ENCODE measurements around the gene RNF135.
"Not testable (repeated sequence)": the region's sequence is repeated elsewhere in the genome, so short reads cannot be mapped to it uniquely, and the experiment has no call there.

RNF135 gene

GRCh38 chr17:31003225-31003866, 32.5 kb downstream of the RNF135 start:
- Mint-ChIP-seq H3K27me3 (peaks cover 9% of the 10 kb centered on the region), H3K4me1 (peaks cover 8% of the 10 kb centered on the region), H3K27ac (no peak overlapping the region), H3K4me3 (no peak overlapping the region), H3K9me3 (no peaks in the 10 kb centered on the region), H3K36me3 (peaks cover 8% of the 10 kb centered on the region)
- DNase-seq: no peak
- CTCF ChIA-PET: no interaction called here

- CTCF ChIA-PET: no interaction called here
Measured at GRCh38 chr17:31004160-31004559, 33.3 kb downstream of the RNF135 start.

GRCh38 chr17:31007695-31008373, 37.0 kb downstream of the RNF135 start:
- Mint-ChIP-seq H3K27ac (no peak overlapping the region), H3K4me1 (peaks cover 16% of the 10 kb centered on the region), H3K27me3 (peaks cover 23% of the 10 kb centered on the region), H3K9me3 (no peaks in the 10 kb centered on the region), H3K4me3 (peak overlapping the region; percentile 76), H3K36me3 (no peaks in the 10 kb centered on the region)
- DNase-seq: no peak
- CTCF ChIA-PET: interaction anchor here (1.5 to 1.6 kb wide), 2 partner anchors 207 to 365 kb away, joined by 4 to 8 read pairs; no protein-coding TSS in a partner anchor

More at GRCh38 chr17:31004160-31004559, 33.3 kb downstream of the RNF135 start:
- no peak for DNase-seq
- Mint-ChIP-seq H3K36me3 (peaks cover 4% of the 10 kb centered on the region), H3K27me3 (peaks cover 18% of the 10 kb centered on the region), H3K4me1 (peaks cover 14% of the 10 kb centered on the region), H3K27ac (no peak overlapping the region), H3K9me3 (no peaks in the 10 kb centered on the region), H3K4me3 (no peak overlapping the region)

DNA sequence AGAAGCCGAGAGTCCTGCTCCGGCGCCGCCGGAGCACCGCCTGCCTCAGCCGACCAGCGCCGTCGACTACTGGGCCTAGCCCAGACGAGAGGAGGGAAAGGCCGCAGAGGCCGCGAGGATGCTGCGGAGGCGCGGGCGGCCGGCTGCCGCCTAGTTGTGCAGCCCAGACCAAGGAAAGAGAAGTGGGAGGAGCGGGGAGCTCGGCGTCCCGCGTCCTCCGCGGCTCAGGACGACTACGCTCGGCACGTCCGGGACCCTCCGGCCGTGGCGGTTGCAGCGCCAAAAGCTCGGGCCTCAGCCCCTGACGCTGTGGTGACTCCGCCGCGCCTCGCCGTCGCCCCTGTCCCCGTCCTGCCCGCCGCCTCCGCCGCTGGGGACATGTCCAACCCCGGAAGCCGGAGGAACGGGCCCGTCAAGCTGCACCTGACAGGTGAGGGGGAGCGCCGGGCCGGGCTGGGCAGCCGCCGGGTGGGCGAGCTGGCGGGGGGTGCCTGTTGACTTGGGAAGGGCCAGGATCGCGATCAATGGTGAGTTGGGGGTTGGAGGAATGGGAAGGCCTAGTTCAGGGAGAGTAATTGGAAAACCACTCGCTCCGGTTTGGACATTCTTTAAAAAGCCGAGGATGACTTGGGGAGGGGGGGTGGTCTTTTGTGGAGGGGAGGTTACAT, 37.7 kb downstream of the RNF135 start:
- no peaks in the 10 kb centered on the region for H3K36me3 Mint-ChIP-seq
- peaks cover 24% of the 10 kb centered on the region for H3K27me3 Mint-ChIP-seq
- peak overlapping the region; percentile 62 for H3K27ac Mint-ChIP-seq
- peak; percentile 70 for DNase-seq
- CTCF ChIA-PET: interaction anchor here (1.4 to 1.6 kb wide), 3 partner anchors 207 to 364 kb away, joined by 3 to 8 read pairs (median 4); no protein-coding TSS in a partner anchor
- no peaks in the 10 kb centered on the region for H3K9me3 Mint-ChIP-seq
- peak overlapping the region; percentile 76 for H3K4me3 Mint-ChIP-seq
- peaks cover 16% of the 10 kb centered on the region for H3K4me1 Mint-ChIP-seq

- peaks cover 24% of the 10 kb centered on the region for H3K27me3 Mint-ChIP-seq
- H3K36me3 Mint-ChIP-seq, H3K9me3 Mint-ChIP-seq: not testable (repeated sequence)
- peak overlapping the region; percentile 62 for H3K27ac Mint-ChIP-seq
- peak overlapping the region; percentile 76 for H3K4me3 Mint-ChIP-seq
- DNase-seq: peak; percentile 35
- peaks cover 16% of the 10 kb centered on the region for H3K4me1 Mint-ChIP-seq
- CTCF ChIA-PET: interaction anchor here (1.4 to 1.6 kb wide), 3 partner anchors 206 to 364 kb away, joined by 3 to 8 read pairs (median 4); no protein-coding TSS in a partner anchor
Measured at GRCh38 chr17:31009042-31009702, 38.3 kb downstream of the RNF135 start.

GRCh38 chr17:31010014-31010413, 39.2 kb downstream of the RNF135 start:
- DNase-seq, H3K9me3 Mint-ChIP-seq, H3K27ac Mint-ChIP-seq, H3K36me3 Mint-ChIP-seq: not testable (repeated sequence)
- Mint-ChIP-seq H3K27me3 (peaks cover 24% of the 10 kb centered on the region), H3K4me1 (peaks cover 16% of the 10 kb centered on the region), H3K4me3 (peak overlapping the region; percentile 39)
- CTCF ChIA-PET: interaction anchor here (1.4 kb wide), 1 partner anchor 207 kb away, joined by 3 read pairs; no protein-coding TSS in a partner anchor

- H3K4me3 Mint-ChIP-seq: no peak overlapping the region
- H3K27me3 Mint-ChIP-seq: peaks cover 9% of the 10 kb centered on the region
- CTCF ChIA-PET: no interaction called here
- no peak overlapping the region for H3K27ac Mint-ChIP-seq
- H3K9me3 Mint-ChIP-seq: no peaks in the 10 kb centered on the region
- peaks cover 5% of the 10 kb centered on the region for H3K4me1 Mint-ChIP-seq
- no peaks in the 10 kb centered on the region for H3K36me3 Mint-ChIP-seq
- no peak for DNase-seq
Measured at GRCh38 chr17:31013844-31014243, 43.0 kb downstream of the RNF135 start.

DNA sequence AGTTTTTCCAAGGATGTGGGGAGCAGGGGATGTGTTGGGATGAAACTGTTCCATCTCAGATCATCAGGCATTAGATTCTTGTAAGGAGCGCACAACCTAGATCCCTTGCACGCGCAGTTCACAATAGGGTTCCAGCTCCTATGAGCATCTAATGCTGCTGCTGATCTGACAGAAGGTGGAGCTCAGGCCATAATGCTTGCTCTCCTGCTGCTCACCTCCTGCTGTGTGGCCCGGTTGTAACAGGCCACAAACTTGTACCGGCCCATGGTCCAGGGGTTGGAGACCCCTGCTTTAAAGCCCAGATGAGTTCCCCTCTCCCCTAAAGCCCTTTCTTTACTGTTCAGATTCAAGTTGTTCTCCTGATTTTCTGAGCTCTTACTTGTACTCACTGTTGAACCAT, 44.8 kb downstream of the RNF135 start:
- Mint-ChIP-seq H3K27me3 (peaks cover 4% of the 10 kb centered on the region), H3K36me3 (no peaks in the 10 kb centered on the region), H3K4me1 (no peaks in the 10 kb centered on the region), H3K4me3 (no peak overlapping the region), H3K9me3 (no peaks in the 10 kb centered on the region), H3K27ac (no peak overlapping the region)
- CTCF ChIA-PET: interaction anchor here (1.3 to 1.8 kb wide), 2 partner anchors 45 to 201 kb away, joined by 3 to 7 read pairs; no protein-coding TSS in a partner anchor
- DNase-seq: no peak

GRCh38 chr17:31019004-31019403, 48.2 kb downstream of the RNF135 start:
- Mint-ChIP-seq H3K27me3 (no peaks in the 10 kb centered on the region), H3K4me3 (no peak overlapping the region), H3K9me3 (no peaks in the 10 kb centered on the region), H3K36me3 (no peaks in the 10 kb centered on the region), H3K4me1 (no peaks in the 10 kb centered on the region), H3K27ac (no peak overlapping the region)
- no peak for DNase-seq
- CTCF ChIA-PET: no interaction called here

GRCh38 chr17:31023171-31023570, 52.3 kb downstream of the RNF135 start:
- DNase-seq, H3K4me1 Mint-ChIP-seq, H3K27me3 Mint-ChIP-seq, H3K36me3 Mint-ChIP-seq, H3K27ac Mint-ChIP-seq, H3K9me3 Mint-ChIP-seq, CTCF ChIA-PET, H3K4me3 Mint-ChIP-seq: not testable (repeated sequence)

DNA sequence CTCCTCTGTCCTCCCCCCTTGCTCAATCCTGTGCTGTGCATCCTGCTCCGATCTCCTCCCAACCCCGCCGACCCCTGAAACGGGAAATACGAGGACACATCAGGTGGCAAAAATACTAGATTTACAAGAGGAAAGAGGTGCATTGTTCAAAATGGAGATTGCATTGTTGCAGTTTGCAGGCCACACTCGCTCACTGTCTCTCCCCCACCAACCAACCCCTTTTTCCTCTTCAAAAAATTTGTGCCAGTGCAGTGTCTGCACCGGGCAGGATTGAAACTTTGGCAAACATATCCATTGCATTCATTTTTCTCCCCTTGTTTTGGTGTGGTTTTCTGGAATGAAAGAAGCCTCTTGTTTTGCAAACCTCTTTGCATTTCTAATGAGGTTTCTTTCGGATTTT, 61.0 kb downstream of the RNF135 start:
- CTCF ChIA-PET: no interaction called here
- no peaks in the 10 kb centered on the region for H3K9me3 Mint-ChIP-seq
- no peaks in the 10 kb centered on the region for H3K27me3 Mint-ChIP-seq
- no peaks in the 10 kb centered on the region for H3K4me1 Mint-ChIP-seq
- DNase-seq: no peak
- no peak overlapping the region for H3K27ac Mint-ChIP-seq
- no peak overlapping the region for H3K4me3 Mint-ChIP-seq
- no peaks in the 10 kb centered on the region for H3K36me3 Mint-ChIP-seq

GRCh38 chr17:31035611-31036010, 64.8 kb downstream of the RNF135 start:
- H3K27me3 Mint-ChIP-seq, H3K36me3 Mint-ChIP-seq, DNase-seq, CTCF ChIA-PET, H3K9me3 Mint-ChIP-seq, H3K27ac Mint-ChIP-seq, H3K4me3 Mint-ChIP-seq, H3K4me1 Mint-ChIP-seq: not testable (repeated sequence)

GRCh38 chr17:31040837-31041236, 70.0 kb downstream of the RNF135 start:
- H3K27ac Mint-ChIP-seq, CTCF ChIA-PET, H3K27me3 Mint-ChIP-seq, H3K4me1 Mint-ChIP-seq, DNase-seq, H3K4me3 Mint-ChIP-seq, H3K9me3 Mint-ChIP-seq, H3K36me3 Mint-ChIP-seq: not testable (repeated sequence)

- DNase-seq, CTCF ChIA-PET, H3K36me3 Mint-ChIP-seq, H3K4me1 Mint-ChIP-seq, H3K9me3 Mint-ChIP-seq, H3K27ac Mint-ChIP-seq, H3K4me3 Mint-ChIP-seq, H3K27me3 Mint-ChIP-seq: not testable (repeated sequence)
Measured at GRCh38 chr17:31042378-31042777, 71.5 kb downstream of the RNF135 start.
